K562 (cell line): Measurements from ENCODE around the gene EPB41L4B. TPM values are rescaled to one million over a fixed set of nuclear protein-coding genes. Genes with fewer than 3 reads are reported as not detected.

Source experiments
- C11orf30 ChIP-seq: fragments of 450-650 bp; IDR thresholded peaks from 2 replicates; pipeline ENCODE4 v1.6.1; 2016; ENCODE audit warnings: low read depth, mild to moderate bottlenecking
- CXXC5 ChIP-seq: fragments of 250-450 bp; sonication (Bioruptor Pico); IDR thresholded peaks from 2 replicates; pipeline ENCODE4 v1.8.0; 2022; ENCODE audit warnings: inconsistent platforms, mild to moderate bottlenecking, moderate library complexity
- HDAC3 ChIP-seq: fragments of 450-650 bp; IDR thresholded peaks from 2 replicates; pipeline ENCODE4 v1.6.1; 2018; ENCODE audit warnings: borderline replicate concordance, mild to moderate bottlenecking, moderate library complexity; ENCODE audit not compliant: partially characterized antibody
- OTX1 ChIP-seq: fragments of 450-650 bp; formaldehyde crosslinking; IDR thresholded peaks from 2 replicates; pipeline ENCODE4 v1.4.0; 2022; ENCODE audit warnings: mild to moderate bottlenecking
- TAL1 ChIP-seq: fragments of 450-650 bp; IDR thresholded peaks from 2 replicates; pipeline ENCODE4 v1.6.1; 2016; ENCODE audit warnings: mild to moderate bottlenecking
- U2AF1 ChIP-seq: fragments of 200-400 bp; formaldehyde crosslinking; optimal IDR thresholded peaks from 2 replicates; pipeline ENCODE3; 2017; ENCODE audit warnings: mild to moderate bottlenecking, low read depth, low read length, moderate library complexity
- ZNF318 ChIP-seq, 2 experiments: fragments of 450-650 bp; IDR thresholded peaks; 2 replicates each; pipeline ENCODE4 v1.6.1; 2016; ENCODE audit warnings: mild to moderate bottlenecking in 2 of 2, borderline replicate concordance in 1 of 2, low read depth in 1 of 2, moderate library complexity in 1 of 2
- polyA plus RNA-seq, 8 experiments: library from polyadenylated mRNA; depleted of rRNA in 4 of 8; stranded (reverse) in 5 of 8; unstranded in 3 of 8; fragments of >200 nt; fragmentation: Nextera tagmentation in 2 of 8; fragmentation: Illumina TruSeq in 1 of 8; extraction: Ambion mirVana in 2 of 8; extraction: Trizol in 1 of 8; gene quantifications; 2 replicates each; pipeline versions ENCODE4 v1.2.1 to v1.2.3, GENCODE V29; 2011 to 2014; ENCODE audit warnings: inconsistent platforms in 1 of 8, missing spikeins in 1 of 8
- total RNA-seq, 7 experiments: library from RNA; depleted of rRNA in 6 of 7; stranded (reverse); fragments of >200 nt in 6 of 7; fragmentation: Illumina TruSeq in 2 of 7; extraction: Trizol in 2 of 7; gene quantifications; 2 replicates each; pipeline versions ENCODE4 v1.2.1 to v1.2.3, GENCODE V29; 2011 to 2021; ENCODE audit warnings: low replicate concordance in 1 of 7
- TF ChIP-seq, protein P1 (sequence below), 2 experiments: fragments of 450-650 bp; formaldehyde crosslinking in 1 of 2; IDR thresholded peaks; 2 replicates each; pipeline versions ENCODE4 v1.4.0 to v1.6.1; 2014 to 2020; ENCODE audit warnings: mild to moderate bottlenecking in 2 of 2, borderline replicate concordance in 1 of 2, low read depth in 1 of 2

The EPB41L4B gene
- total and polyA plus RNA-seq, 9 of the 15 experiments (the other 6 are each of a cell fraction or from before 2014, with no cell fraction given), result 0.09 to 0.38 (median 0.21) TPM

DNA sequence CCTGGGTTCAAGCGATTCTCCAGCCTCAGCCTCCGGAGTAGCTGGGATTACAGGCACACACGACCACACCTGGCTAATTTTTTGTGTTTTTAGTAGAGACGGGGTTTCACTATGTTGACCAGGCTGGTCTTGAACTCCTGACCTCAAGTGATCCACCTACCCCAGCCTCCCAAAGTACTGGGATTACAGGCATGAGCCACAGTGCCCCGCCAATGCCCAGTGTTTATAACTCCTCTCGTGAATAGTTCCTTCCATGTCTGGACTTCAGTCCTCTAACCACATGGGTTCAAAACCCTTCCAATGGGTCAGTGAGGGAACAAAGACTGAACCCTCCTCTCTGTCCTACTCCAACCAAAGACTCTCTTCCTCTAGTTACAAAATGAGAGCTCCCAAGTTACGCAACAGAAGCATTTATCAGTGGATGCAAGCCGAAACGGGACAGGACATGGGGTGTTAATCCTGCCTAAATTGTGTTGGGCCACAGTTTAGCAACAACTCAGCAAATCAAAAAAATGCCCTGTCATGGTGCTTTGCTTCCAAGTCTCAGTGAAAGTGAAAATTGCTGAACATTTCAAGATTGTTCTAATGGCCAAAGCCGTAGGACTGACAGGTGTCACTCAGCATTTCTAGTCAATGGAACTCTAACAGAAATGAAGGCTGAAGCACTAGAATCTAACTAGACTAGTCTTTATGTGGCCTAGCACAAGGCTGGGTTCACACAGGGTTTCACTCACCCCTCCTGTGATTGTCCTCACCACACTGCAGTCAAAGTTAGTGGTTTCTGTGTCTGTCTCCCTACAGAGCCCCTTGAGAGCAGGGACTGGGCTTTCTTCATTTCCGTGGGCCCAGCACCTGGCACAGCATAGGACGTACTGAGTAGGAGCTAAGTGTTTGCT, 197.9 kb downstream of the EPB41L4B start (continued):
- TF ChIP-seq ZNF318 (IDR thresholded peaks at IDR 0.05; ENCODE audit: borderline replicate concordance in 1 of 2, low read depth in 1 of 2), result peak in 1 of 2 experiments; percentile 77; a peak in 1 of 4 replicates
- TF ChIP-seq OTX1, result peak; percentile 51; the same call in 1 of the 2 replicates
- peak; percentile 68 for TF ChIP-seq CXXC5 (CRISPR knock-in tag)
- peak; percentile 99 for TF ChIP-seq C11orf30
- TF ChIP-seq TAL1, result peak; percentile 75
- no peak for TF ChIP-seq U2AF1
- TF ChIP-seq HDAC3, result peak; percentile 64
- TF ChIP-seq, protein P1, sequence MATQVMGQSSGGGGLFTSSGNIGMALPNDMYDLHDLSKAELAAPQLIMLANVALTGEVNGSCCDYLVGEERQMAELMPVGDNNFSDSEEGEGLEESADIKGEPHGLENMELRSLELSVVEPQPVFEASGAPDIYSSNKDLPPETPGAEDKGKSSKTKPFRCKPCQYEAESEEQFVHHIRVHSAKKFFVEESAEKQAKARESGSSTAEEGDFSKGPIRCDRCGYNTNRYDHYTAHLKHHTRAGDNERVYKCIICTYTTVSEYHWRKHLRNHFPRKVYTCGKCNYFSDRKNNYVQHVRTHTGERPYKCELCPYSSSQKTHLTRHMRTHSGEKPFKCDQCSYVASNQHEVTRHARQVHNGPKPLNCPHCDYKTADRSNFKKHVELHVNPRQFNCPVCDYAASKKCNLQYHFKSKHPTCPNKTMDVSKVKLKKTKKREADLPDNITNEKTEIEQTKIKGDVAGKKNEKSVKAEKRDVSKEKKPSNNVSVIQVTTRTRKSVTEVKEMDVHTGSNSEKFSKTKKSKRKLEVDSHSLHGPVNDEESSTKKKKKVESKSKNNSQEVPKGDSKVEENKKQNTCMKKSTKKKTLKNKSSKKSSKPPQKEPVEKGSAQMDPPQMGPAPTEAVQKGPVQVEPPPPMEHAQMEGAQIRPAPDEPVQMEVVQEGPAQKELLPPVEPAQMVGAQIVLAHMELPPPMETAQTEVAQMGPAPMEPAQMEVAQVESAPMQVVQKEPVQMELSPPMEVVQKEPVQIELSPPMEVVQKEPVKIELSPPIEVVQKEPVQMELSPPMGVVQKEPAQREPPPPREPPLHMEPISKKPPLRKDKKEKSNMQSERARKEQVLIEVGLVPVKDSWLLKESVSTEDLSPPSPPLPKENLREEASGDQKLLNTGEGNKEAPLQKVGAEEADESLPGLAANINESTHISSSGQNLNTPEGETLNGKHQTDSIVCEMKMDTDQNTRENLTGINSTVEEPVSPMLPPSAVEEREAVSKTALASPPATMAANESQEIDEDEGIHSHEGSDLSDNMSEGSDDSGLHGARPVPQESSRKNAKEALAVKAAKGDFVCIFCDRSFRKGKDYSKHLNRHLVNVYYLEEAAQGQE (IDR thresholded peaks at IDR 0.05; ENCODE audit: borderline replicate concordance), result no peak
- TF ChIP-seq, protein P1 (CRISPR knock-in tag; IDR thresholded peaks at IDR 0.05; ENCODE audit: low read depth), result 0 out of 2 replicates have a peak, but pooled peaks have one; percentile 49
